H1 (cell line): Measurements from ENCODE around the gene GALNT18. TPM values are rescaled to one million over a fixed set of nuclear protein-coding genes. Genes with fewer than 3 reads are reported as not detected.

Experiments
- EP300 ChIP-seq, 2 experiments: IDR thresholded peaks; 1 replicate in 1 of 2; 2 replicates in 1 of 2; pipeline ENCODE4 v1.6.1; 2011 to 2012; ENCODE audit warnings: low read depth in 2 of 2, low read length in 2 of 2, mild to moderate bottlenecking in 2 of 2, borderline replicate concordance in 1 of 2, inconsistent platforms in 1 of 2, moderate library complexity in 1 of 2
- HDAC6 ChIP-seq: IDR thresholded peaks from one replicate; pipeline ENCODE4 v1.7.1; 2012; ENCODE audit warnings: low read depth, mild to moderate bottlenecking, inconsistent platforms, low read length, moderate library complexity
- JUN ChIP-seq: IDR thresholded peaks from 2 replicates; pipeline ENCODE4 v1.6.1; 2011; ENCODE audit warnings: low read depth, mild to moderate bottlenecking, improper control_type of control experiment, low read length
- SIX5 ChIP-seq: IDR thresholded peaks from 2 replicates; pipeline ENCODE4 v1.6.1; 2011; ENCODE audit warnings: mild to moderate bottlenecking, low read depth, low read length
- YY1 ChIP-seq: IDR thresholded peaks from 2 replicates; pipeline ENCODE4 v1.6.1; 2011; ENCODE audit warnings: low read depth, mild to moderate bottlenecking, low read length
- polyA plus RNA-seq, 7 experiments: library from polyadenylated mRNA; depleted of rRNA in 3 of 7; stranded (reverse) in 5 of 7; unstranded in 2 of 7; fragments of >200 nt in 5 of 7; fragments of 200-250 nt in 2 of 7; gene quantifications; 1 replicate in 5 of 7; 2 replicates in 1 of 7; 4 replicates in 1 of 7; pipeline versions ENCODE4 v1.2.1 to v1.2.3, GENCODE V29; 2011 to 2013; ENCODE audit warnings: missing spikeins in 2 of 7, mixed read lengths in 2 of 7
- total RNA-seq: library from RNA; stranded (reverse); fragmentation: NEBNext Ultra II Directional; extraction: Animal tissue kit (Norgen Biotek cat#: 25700); gene quantifications from 2 replicates; pipeline ENCODE4 v1.2.1, GENCODE V29; 2021
- TF ChIP-seq, protein P1 (sequence below): IDR thresholded peaks from 2 replicates; pipeline ENCODE4 v1.6.1; 2011; ENCODE audit warnings: low read length, improper control_type of control experiment

The GALNT18 gene
- total and polyA plus RNA-seq, 2 of the 8 experiments (the other 6 are each of a cell fraction or from before 2014, with no cell fraction given), result 6.0 to 9.4 TPM

- TF ChIP-seq HDAC6 (no peak), JUN (no peak), SIX5 (no peak), YY1 (no peak), EP300 (IDR thresholded peaks at IDR 0.05; ENCODE audit: borderline replicate concordance in 1 of 2, low read depth in 2 of 2, low read length in 2 of 2) (no peak)
- TF ChIP-seq, protein P1, sequence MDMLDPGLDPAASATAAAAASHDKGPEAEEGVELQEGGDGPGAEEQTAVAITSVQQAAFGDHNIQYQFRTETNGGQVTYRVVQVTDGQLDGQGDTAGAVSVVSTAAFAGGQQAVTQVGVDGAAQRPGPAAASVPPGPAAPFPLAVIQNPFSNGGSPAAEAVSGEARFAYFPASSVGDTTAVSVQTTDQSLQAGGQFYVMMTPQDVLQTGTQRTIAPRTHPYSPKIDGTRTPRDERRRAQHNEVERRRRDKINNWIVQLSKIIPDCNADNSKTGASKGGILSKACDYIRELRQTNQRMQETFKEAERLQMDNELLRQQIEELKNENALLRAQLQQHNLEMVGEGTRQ, result no peak
Measured at GRCh38 chr11:11467312-11467711, 154.5 kb downstream of the GALNT18 start (continued).
